Measurements from ENCODE around the gene BYSL.

Gene BYSL

GRCh38 chr6:41976794-41977484 is 55.6 kb downstream of the BYSL start:
- peak; percentile 11 for DNase-seq

Measured in fibroblast of skin of right quadriceps (primary cell).